AG04450 (cell line): Measurements from ENCODE around the gene LIM2. TPM values are rescaled to one million over a fixed set of nuclear protein-coding genes. Genes with fewer than 3 reads are reported as not detected.
"Not testable (repeated sequence)": the region's sequence is repeated elsewhere in the genome, so short reads cannot be mapped to it uniquely, and the experiment has no call there.

Source experiments
- CTCF ChIA-PET: fragments of 300-600, 350-600 bp; formaldehyde crosslinking; extraction: SDS; loops from one replicate; lab custom pipeline; 2022; ENCODE audit warnings: antibody characterized with exemption, inconsistent platforms; lab: Charles Lee
- POLR2A ChIA-PET: fragments of 350-600 bp; formaldehyde crosslinking; extraction: SDS; loops from one replicate; lab custom pipeline; 2021; ENCODE audit warnings: antibody characterized with exemption, inconsistent platforms; lab: Yijun Ruan, JAX
- DNase-seq: peaks from one replicate; pipeline ENCODE4 v3.0.0-alpha.2; 2011; ENCODE audit warnings: low read depth, low spot score
- H3K27ac ChIP-seq: one replicate; pipeline ENCODE4 v1.5.1; 2012; ENCODE audit warnings: low read depth, low read length, control low read depth
- H3K27me3 ChIP-seq: one replicate; pipeline ENCODE4 v1.6.0; 2012; ENCODE audit warnings: low read length; ENCODE audit not compliant: control insufficient read depth, insufficient read depth
- H3K4me3 ChIP-seq: 2 replicates; pipeline ENCODE4 v1.5.1; 2011; ENCODE audit warnings: mild to moderate bottlenecking, low read depth, low read length, control low read depth
- H3K9me3 ChIP-seq: 2 replicates; pipeline ENCODE4 v1.5.1; 2012; ENCODE audit warnings: low read length; ENCODE audit not compliant: control insufficient read depth, insufficient read depth
- polyA plus RNA-seq: library from polyadenylated mRNA; depleted of rRNA; stranded (reverse); fragments of >200 nt; gene quantifications from 2 replicates; pipeline ENCODE4 v1.2.3, GENCODE V29; 2011
- TF ChIP-seq, protein P1 (sequence below): IDR thresholded peaks from 2 replicates; pipeline ENCODE4 v1.5.1; 2011; ENCODE audit warnings: low read depth, low read length, control low read depth, inconsistent platforms

Gene LIM2
- polyA plus RNA-seq, 1 experiment = not detected

DNA sequence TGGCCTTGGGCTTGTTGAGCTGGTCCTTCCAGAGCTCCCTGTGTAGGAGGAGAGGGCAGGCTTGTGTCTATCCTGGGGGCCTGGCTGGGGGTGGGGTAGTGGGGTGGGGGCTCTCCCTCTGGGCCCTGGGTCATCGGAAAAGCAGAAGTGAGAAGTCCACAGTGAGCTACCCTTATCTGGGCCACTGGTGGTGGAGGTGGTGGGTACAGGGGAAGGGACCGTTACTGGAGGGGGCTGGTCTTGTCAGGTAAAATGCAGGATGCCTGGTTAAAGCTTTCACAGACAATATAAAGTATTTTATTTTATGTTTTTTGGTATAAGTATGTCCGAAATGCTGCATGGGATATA is 30.0 kb upstream of the LIM2 start:
- no peak overlapping the region for H3K27ac ChIP-seq
- no peaks in the 10 kb centered on the region for H3K27me3 ChIP-seq
- H3K9me3 ChIP-seq = no peaks in the 10 kb centered on the region; the same call in 1 of the 2 replicates
- TF ChIP-seq, protein P1, sequence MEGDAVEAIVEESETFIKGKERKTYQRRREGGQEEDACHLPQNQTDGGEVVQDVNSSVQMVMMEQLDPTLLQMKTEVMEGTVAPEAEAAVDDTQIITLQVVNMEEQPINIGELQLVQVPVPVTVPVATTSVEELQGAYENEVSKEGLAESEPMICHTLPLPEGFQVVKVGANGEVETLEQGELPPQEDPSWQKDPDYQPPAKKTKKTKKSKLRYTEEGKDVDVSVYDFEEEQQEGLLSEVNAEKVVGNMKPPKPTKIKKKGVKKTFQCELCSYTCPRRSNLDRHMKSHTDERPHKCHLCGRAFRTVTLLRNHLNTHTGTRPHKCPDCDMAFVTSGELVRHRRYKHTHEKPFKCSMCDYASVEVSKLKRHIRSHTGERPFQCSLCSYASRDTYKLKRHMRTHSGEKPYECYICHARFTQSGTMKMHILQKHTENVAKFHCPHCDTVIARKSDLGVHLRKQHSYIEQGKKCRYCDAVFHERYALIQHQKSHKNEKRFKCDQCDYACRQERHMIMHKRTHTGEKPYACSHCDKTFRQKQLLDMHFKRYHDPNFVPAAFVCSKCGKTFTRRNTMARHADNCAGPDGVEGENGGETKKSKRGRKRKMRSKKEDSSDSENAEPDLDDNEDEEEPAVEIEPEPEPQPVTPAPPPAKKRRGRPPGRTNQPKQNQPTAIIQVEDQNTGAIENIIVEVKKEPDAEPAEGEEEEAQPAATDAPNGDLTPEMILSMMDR = no peak
- no peak overlapping the region for H3K4me3 ChIP-seq
- CTCF ChIA-PET = interaction anchor here (1.5 to 1.6 kb wide), 2 partner anchors 10 to 243 kb away, joined by 3 to 8 read pairs; no protein-coding TSS in a partner anchor
- DNase-seq = no peak
- POLR2A ChIA-PET = no interaction called here

DNA sequence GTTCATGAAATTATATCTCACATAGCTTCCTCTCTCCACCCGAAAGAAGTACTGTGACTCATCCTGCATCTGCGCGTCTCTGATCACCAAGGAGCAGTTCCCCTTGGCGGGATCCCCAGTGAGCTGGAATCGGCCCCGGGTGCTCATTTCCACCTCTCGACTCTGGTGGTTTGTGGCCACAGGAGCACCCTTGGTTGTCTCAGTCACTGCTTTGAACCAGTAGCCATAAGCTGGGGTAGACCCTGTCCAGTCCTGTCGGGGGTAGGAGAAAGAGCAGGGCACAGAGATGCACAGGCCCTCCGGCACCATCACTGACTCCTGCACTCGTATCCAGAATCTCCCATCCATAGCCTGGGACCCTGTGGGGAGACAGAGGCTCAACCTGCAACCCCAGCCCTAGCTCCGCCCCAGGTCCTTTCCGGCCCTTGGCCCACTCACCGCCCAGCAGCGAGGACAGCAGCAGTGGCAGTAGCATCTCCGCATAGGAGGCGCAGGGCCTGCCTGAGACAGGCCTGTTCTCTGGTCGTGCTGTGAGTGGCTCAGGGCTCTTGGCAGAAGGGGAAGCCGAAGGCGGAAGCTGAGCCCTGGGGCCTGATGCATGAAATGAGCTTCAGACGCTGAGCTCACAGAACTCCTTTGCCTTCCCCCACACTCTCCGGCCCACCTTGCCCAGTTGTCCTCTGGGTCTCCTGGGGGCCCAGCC is 29.5 kb upstream of the LIM2 start, which contains the start of gene SIGLEC10:
TSS of gene SIGLEC10 (minus strand) at position 536 of the 703 bp plus-strand sequence. CDS start at position 475, 61 bp downstream.
- H3K9me3 ChIP-seq = no peaks in the 10 kb centered on the region; the same call in 1 of the 2 replicates
- H3K27ac ChIP-seq = no peak within 1 kb of the TSS
- ChIA-PET CTCF (interaction anchor here (1.5 to 1.6 kb wide), 2 partner anchors 9 to 244 kb away, joined by 3 to 8 read pairs; no protein-coding TSS in a partner anchor), POLR2A (no interaction called here)
- no peaks in the 10 kb centered on the region for H3K27me3 ChIP-seq
- TF ChIP-seq, protein P1 = no peak
- DNase-seq = no peak
- no peak within 1 kb of the TSS for H3K4me3 ChIP-seq

DNA sequence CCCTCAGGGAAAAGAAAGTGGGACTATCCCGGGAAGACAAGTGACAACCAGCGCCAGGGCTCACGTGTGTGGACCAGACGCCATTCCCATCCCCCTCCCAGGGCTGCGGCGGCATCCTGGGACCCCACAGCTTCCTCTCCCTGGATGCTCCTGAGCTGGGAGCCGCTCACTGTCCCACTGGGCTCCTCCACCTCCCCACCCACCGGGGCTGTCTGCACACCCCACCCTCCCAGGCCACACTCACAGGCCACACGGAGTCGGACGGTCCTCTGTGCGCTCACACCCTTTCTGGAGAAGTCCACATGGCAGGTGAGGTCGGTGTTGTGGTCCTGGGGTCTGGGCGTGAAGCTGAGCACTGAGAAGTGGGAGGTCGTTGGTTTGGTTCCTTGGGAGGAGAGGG is 28.6 kb upstream of the LIM2 start:
- POLR2A ChIA-PET, H3K27me3 ChIP-seq, H3K9me3 ChIP-seq, CTCF ChIA-PET, DNase-seq, H3K27ac ChIP-seq, H3K4me3 ChIP-seq: not testable (repeated sequence)

DNA sequence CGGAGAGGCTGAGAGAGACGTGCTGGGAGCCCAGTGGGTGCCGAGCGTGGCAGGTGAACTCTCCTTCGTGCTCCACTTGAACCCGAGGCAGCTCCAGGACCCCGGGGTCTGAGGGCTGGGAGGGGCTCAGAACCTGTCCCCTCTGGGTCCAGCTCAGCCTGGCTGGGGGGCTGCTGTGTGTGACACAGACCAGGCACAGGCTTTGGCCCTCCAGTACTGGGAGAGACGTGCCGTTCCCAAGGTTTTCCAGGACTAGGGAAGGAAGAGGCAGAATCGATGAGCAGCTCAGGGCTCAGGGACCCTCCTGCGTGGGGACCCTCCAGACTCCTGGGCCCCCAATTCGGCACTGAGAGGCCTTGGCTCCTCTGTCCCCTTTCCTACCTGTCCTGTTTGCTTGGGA is 27.4 kb upstream of the LIM2 start:
- H3K4me3 ChIP-seq = no peak overlapping the region
- H3K9me3 ChIP-seq = no peaks in the 10 kb centered on the region; the same call in 1 of the 2 replicates
- POLR2A ChIA-PET = no interaction called here
- CTCF ChIA-PET = no interaction called here
- no peak for DNase-seq
- TF ChIP-seq, protein P1 = no peak
- no peak overlapping the region for H3K27ac ChIP-seq
- no peaks in the 10 kb centered on the region for H3K27me3 ChIP-seq

DNA sequence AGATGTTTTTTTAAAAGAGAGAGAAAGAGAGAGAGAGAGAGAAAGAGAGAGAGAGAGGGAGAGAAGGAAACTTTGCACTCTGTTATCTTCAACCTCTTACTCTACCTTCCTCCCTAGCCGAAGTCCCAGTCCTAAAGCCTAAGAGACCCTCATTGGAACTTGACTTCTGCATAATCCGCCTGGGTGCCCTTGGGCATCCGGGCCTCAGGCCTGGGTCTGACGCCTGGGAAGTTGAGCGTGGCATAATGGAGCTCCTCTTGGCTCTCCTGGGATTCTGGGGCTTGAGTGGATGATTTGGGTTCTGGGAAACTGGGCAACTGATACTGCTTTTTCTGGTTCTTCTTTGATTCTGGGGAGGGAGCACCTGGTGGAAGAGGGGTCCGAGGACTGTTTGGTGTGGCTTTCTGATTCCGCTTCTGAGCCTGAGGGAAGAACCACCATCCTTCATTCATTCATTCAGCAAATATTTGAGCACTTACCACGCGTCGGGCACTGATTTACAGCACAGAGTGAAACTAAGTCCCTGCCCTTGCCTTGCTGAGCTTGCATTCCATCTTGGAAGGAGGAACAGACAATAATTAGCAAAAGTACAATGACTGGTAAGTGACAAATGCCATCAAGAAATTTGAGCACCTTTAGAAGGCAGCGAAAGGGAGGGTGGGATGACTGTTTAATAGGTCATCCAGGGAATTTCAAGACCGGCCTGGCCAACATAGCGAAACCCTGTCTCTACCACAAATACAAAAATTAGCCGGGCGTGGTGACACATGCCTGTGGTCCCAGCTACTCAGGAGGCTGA is 23.4 kb upstream of the LIM2 start:
- ChIA-PET CTCF (no interaction called here), POLR2A (no interaction called here)
- Histone ChIP-seq H3K27ac (no peak overlapping the region), H3K27me3 (no peaks in the 10 kb centered on the region), H3K4me3 (no peak overlapping the region), H3K9me3 (no peaks in the 10 kb centered on the region; the same call in 1 of the 2 replicates)
- DNase-seq = no peak
- TF ChIP-seq, protein P1 = no peak
